HG03432 (cell line): ENCODE results near the gene PDE4B.
A peak's percentile ranks its signal among the peaks of the same experiment; 100 is the strongest.
"Not testable (repeated sequence)": the region's sequence is repeated elsewhere in the genome, so short reads cannot be mapped to it uniquely, and the experiment has no call there.

ENCODE experiments used
- ATAC-seq: cut with Tn5 transposase; IDR thresholded peaks from one replicate; pipeline ENCODE4 v1.9.1; 2021; ENCODE audit warnings: mild to moderate bottlenecking, moderate library complexity; ENCODE audit not compliant: unreplicated experiment

Gene PDE4B

DNA sequence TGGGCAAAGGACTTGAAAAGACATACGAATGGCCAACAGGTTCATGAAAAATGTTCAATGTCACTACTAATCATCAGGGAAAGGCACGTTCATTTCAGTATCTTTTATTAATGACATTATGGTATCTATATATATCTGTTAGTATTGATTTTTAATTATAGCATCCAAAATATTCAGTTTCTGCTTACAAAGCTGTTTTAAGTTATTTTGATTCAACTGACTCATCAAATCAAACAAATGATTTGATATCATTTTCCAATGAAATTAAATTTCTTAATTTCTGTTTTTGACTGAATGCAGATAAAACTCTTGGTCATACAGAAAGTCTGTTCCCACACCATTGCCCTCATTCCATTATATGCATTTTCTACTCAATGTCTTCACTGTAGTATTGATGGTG is 315.9 kb downstream of the PDE4B start:
- no peak for ATAC-seq

DNA sequence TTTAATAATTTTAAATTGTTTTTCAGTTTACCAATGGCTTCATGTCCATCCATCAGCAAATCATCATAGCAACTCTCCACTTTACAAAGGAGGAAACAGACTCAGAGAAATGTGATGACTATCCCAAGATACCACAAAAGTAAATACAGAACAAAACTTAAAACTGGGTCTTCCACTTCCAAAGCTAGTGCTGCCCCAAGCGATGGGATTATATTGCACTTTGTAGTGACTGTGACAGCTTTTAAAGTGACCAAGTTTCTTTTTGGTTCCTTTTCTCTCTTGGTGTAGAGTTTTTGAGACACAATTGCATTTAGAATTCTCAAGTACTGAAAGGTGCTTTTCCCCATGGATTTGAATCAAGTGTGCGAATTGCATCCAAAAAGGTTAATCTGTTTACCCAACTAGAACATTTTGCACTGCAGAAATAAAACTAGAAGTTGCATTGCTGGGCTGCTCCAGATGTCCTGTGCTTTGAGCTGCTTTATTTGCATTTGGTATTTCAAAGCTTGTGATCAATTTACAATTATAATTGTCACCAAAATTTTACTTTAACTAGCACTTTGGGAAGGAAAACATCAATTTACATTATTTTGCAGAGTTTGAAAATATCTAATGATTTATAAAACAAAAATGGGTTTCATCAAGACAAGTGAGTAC is 320.2 kb downstream of the PDE4B start:
- no peak for ATAC-seq

DNA sequence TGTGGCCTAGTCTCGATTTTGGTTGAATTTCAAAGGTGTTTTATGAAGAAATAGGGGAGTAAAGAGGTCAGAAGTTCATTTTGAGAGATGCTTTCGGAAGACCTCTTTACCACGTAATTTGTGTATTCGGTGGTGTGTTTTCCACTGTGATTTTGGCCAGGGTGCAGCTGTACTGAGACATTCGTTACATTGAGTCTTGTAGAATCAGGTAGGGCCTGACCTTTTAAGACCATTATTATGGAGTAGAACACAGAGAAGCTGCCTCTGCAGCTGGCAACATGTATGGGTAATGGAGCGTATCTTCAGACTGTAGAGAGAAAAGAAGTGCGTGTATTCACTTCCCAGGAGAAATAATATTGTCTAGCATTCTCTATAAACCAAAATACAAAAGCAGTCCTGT is 326.5 kb downstream of the PDE4B start:
- ATAC-seq, result peak; percentile 73

DNA sequence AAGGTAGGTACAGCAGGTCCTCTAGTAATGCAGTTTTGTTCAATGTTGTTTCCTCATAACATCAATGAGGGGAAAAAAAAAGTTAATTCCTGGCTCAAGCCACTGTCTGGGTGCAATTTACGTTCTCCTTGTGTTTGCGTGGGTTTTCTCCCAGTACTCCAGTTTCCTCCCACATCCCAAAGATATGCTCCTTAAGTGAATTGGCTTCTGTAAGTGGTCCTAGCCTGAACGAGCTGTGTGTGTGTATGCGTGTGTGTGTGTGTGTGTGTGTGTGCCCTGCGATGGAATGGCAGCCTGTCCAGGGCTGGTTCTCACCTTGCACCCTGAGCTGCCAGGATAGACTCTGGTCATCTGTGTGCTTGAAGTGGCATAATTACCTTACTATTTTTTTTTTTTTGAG is 332.0 kb downstream of the PDE4B start:
- ATAC-seq, result no peak

DNA sequence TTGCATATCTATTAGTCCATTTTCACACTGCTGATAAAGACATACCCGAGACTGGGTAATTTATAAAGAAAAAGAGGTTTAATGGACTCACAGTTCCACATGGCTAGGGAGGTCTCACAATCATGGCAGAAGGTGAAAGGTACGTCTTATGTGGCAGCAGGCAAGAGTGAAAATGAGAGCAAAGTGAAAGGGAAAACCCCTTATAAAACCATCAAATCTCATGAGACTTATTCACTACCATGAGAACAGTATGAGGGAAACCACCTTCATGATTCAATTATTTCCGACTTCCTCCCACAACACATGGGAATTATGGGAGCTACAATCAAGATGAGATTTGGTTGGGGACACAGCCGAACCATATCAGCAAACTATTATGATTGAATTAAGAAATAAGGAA is 335.9 kb downstream of the PDE4B start:
- peak; percentile 66 for ATAC-seq

DNA sequence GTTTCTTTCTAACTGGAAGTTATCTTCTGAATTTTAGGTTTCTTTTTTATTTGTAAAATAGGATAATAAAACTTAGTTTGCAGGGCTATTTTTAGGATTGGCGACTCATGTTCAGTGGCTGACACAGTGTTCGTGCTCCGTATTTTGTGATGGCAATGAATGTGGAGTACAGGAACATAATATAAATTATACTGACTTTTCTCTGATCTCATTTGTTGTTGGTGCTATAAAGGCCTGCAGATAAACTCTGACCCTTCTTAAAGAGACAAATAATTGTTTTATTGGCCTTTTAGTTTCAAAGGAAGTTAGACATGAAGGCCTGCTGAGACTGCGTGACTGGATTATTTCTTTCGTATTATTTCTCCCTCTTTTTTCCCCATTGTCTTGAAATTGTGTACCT is 339.6 kb downstream of the PDE4B start:
- no peak for ATAC-seq

DNA sequence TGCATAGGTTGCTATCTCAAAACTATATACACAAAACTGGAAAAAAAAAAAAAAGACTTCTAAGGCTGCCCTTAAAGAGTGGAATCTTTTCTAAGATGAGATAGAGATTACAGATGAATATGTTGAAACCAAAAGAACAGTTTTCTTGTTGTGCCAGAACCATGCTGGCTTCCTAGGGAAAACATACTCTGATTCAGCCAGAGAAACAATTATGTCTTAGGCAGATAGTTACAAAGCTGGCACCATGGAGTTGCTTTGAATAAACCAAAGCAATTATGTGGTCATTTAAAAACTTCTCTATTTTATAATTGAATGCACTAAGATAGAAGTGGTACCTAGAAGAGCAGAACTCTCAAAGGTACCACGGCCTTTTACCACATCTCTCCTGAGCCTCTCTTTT is 341.3 kb downstream of the PDE4B start:
- ATAC-seq, result no peak

DNA sequence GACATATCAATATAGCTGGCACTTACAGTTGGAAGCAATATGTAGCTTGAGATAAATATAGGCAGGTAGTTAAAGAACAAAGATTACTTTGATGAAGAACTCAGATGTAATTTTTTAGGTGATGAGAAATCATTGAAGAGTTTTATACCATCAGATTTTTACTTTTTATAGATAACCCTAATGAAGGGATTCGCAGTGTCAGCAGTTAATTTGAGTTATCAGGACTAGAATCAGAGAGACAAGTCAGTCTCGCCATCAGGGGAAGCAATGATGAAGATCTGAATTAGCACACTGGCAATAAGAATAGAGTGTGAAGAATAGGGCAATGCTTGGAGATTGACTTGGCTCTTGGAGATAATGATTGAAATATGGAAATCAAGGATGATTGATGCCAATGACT is 342.5 kb downstream of the PDE4B start:
- no peak for ATAC-seq

DNA sequence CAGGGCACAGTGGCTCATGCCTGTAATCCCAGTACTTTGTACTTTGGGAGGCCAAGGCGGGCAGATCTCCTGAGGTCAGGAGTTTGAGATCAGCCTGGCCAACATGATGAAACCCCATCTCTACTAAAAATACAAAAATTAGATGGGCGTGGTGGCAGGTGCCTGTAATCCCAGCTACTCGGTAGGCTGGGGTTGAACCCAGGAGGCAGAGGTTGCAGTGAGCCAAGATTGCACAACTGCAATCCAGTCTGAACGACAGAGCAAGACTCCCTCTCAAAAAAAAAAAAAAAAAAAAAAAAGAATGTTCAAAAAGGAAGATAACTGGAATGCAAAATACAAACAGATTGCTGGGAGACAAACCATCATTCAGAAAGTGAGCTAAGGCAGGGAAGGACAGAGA is 343.7 kb downstream of the PDE4B start:
- not testable (repeated sequence) for ATAC-seq

DNA sequence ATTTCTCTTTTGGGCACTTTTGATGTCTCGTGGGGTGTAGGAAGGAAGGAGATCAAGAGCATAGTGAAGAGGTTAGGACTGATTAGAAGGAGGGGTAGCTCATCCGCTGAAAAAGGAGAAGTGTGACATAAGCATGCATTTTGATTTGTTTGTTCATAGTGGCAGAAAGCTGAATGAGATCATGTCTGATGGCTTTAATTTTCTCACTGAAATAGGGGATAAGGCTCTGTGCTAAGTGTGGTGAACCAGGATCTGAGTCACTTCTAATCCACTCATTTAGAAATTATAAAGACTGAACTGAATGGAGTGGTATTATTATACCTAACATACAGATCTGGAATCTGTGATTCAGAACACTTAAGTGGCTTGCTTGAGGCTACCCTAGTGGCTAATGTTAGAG is 344.5 kb downstream of the PDE4B start:
- no peak for ATAC-seq

DNA sequence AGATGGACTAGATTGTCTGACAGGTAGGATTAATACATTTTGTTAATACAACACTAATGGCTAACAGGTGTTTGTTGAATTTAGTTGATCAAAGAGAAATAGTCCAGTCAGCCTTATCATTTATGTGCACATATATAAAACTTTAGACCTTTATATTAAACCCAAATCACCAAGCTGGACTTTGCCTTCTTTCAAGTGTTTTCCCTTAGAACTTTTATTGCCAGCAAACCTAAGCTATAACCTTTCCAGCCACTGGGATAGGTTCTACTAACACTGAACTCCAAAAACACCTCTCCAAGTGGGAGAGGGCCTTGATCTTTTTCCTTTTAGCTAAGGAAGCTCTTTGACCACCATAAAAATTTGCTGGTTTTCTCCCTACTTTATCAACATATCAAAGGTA is 345.9 kb downstream of the PDE4B start:
- ATAC-seq, result no peak

DNA sequence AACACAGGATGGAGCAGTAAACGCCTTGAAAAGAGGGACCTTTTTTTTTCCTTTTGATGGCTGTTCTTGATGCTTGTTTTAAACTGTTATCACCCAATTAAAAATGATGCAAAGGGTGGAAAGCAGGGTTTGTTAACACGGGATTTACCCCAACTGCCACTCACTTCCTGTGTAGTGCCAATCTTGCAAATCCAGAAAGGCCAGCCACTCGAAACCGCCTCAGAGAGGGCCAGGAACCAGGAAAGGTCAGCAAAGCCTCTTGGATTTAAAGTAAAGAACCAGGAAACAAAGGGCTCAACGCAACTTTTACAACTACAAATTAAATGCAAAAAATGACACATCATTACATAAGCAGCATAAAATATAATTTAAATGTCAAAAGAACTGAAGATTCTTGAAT is 347.4 kb downstream of the PDE4B start:
- no peak for ATAC-seq

DNA sequence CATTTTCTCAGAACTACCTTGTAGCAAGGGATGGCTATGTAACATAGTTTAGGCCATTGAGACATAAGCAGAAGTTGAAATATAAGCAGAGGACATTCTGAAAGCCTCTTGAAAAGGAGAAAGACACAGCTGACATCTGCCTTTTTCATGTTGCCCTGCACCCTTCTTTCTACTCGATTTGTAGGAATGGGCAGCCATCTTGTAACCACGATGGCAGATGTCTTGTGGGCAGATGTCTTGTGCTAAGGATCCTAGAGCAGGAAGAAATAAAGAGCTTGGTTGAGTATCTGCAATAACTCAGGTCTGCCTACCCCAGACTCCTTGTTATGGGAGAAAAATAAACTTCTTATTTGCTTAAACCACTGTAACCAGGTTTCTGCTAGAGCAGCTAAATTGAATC is 351.0 kb downstream of the PDE4B start:
- no peak for ATAC-seq

DNA sequence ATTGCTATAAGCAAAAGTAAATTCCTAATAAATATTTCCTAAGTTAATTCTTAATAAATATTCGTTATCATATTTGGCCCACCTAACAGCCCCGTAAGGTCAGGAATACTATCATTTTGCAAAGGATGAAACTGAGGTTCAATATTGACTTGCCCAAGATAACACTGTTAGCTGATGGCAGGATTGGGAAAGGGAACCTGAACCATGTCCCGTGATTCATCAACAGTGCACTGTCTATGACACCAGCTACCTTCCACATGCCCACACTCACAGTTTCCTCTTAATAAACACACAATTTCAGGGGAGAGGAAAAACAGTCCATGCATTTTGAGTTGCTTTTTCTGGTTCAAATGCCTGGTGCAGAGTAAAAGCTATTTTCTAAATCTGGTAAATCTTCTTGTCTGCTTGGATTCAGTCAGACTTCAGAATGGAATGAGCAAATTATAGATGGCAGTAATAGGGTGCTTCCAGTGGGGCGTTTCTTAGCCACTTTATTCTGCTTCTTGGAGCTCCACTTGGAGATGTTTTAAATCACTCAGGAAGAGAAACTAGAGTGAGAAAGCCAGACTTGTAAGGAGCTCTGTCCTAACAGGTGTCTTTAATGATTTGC is 354.6 kb downstream of the PDE4B start:
- no peak for ATAC-seq

DNA sequence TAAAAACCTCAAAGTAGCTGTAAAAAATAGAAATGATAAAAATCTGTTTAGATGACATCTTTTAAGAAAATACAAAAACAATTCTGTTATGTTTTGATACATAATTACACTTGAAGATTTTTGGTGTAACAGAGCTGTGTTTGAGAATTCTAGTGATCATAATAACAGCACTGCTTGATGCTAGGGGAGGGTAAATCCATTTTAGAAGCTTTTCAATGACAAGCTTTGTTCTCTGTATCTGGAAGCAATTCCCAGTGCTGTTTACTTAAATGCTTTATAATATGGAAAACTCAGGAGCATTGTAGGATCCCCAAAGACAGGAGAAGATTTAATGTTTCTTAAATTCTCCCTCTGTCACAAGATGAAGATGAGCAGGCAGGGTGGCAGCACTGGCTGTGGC is 359.3 kb downstream of the PDE4B start:
- ATAC-seq, result no peak

DNA sequence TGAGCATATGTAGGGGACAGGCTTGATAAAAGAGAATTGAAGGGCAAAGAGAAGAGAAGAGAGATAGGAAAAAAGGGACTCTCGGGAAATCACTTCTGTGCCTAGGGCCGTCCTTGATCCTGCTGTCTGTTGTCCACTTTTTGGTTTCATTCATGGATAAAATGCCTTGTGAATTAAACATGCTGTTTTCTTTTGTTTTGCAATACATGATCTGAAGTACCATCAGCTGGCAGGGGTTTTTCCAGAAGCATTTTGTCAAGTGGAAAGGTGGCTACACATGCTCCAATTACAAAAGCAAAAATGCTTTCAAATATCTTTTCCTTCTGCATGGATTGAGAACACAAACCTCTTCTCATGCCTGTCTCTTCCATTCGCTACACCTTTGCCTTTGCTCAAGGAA is 361.7 kb downstream of the PDE4B start:
- no peak for ATAC-seq

DNA sequence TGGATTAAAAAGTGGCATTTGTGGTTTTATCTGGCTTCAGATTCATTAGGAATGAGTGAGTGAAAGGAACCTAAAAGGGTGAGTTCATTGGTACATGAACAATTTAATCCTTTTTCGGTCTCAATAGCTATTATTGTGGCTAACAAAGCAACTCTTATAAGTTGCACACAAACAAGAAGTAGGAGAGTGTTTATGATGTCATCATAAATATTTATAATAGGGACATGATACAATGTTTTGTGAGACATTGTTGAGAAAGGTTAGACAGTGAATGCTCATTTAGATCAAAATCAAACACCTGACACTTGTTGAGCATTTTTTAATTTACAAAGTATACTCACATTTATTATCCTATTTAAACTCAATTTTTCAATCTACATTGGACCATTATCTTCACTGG is 363.4 kb downstream of the PDE4B start:
- ATAC-seq, result no peak

DNA sequence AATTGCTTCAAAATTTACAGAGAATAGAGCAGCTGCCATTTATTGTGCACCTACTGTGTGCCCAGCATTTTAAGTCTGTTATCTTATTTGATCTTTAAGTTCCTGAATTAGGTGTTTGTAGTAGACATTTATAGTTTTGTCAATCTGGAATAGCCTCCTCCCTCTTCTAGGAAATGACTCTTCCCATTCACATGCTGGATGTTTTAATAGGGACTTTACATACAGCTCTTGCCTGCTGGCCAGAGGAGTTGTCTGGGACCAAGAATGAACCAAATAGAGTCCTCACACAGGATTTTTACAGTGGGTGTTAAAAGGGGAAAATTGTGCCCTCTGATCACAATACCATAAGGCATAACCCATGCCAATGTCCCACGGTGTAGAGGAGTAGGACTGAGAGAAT is 367.1 kb downstream of the PDE4B start:
- ATAC-seq, result no peak

DNA sequence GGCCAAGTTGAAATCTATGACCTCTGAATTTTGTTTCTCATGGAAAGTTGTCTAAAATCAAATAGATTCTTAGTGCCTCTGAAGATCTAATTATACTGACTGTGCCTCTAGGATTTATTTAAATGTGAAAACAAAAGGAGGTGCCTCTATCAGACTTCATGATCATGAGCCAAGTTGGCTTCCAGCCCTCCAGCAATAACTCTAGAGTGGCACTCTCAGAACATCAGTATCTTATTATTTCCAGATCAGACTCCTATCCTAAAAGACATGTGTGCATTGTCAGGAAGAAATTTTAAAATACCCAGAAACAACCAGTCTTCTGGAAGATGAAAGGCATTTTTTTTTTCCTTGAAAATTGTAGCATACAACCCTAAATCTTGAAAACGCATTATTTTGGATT is 368.0 kb downstream of the PDE4B start:
- ATAC-seq, result no peak

DNA sequence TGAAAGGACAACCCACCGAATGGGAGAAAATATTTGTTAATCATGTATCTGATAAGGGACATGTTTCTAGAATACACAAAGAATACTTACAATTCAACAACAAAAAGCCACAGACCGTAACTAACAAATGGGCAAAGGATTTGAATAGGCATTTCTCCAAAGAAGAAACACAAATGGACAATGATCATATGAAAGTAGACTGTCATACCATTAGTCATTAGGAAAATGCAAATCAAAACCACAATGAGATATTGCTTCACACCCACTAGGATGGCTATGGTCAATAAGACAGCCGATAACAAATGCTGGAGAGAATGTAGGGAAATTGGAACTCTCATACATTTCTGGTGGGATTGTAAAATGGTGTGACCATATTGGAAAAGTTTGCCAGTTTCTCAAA is 374.1 kb downstream of the PDE4B start:
- no peak for ATAC-seq

DNA sequence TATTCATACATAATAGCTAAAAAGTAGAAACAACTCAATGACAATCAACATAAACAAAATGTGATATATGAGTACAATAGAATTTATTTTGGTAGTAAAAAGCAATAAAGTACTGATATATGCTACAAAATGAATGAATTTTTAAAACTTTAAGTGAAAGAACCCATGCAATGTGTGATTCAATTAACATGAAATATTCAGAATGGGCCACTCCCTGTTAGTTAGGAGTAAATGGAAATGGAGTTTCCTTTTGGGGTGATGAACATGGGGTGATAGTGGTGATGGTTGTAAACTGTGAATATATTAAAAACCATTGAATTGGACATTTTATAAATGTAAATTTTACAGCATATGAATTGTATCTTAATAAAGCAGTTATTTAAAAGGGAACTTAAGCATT is 374.6 kb downstream of the PDE4B start:
- no peak for ATAC-seq

DNA sequence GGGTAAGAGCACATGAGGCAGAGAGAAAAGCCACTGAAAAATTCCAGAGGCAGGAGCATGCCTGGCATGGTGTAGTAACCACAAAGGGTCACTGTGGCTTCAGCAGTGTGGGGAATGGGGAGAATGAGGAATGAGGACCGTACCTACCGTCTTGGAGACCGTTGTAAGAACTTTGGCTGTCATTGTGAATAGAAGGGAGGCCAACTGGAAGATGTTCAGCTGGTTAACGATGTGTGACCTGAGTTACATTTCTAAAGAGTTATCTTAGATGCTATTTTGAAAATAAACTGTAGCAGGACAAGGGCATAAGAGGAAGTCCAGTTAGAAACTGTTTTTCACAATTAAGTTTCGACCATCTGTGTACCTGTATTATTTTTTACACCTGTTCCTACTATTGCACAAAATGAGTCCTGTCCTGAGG is 375.8 kb downstream of the PDE4B start:
- no peak for ATAC-seq
